GM20000 (cell line): ENCODE results near the gene TAS2R8.

Experiments
- DNase-seq: peaks from one replicate; pipeline ENCODE4 v3.0.0; 2012; ENCODE audit warnings: low spot score
- CTCF ChIP-seq: IDR thresholded peaks from 2 replicates; pipeline ENCODE4 v1.5.1; 2012; ENCODE audit warnings: mild to moderate bottlenecking, control low read depth; ENCODE audit errors: extremely low read depth, missing control alignments

TAS2R8 gene, protein sequence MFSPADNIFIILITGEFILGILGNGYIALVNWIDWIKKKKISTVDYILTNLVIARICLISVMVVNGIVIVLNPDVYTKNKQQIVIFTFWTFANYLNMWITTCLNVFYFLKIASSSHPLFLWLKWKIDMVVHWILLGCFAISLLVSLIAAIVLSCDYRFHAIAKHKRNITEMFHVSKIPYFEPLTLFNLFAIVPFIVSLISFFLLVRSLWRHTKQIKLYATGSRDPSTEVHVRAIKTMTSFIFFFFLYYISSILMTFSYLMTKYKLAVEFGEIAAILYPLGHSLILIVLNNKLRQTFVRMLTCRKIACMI

GRCh38 chr12:10807186-10807585, at the start of gene TAS2R8:
TAS2R8 (minus strand) TSS chr12:10807286; CDS start chr12:10806980, 306 bp downstream.
- no peak for TF ChIP-seq CTCF
- DNase-seq = no peak

- no peak for TF ChIP-seq CTCF
Observed at GRCh38 chr12:10855807-10856206, 48.7 kb upstream of the TAS2R8 start.

GRCh38 chr12:10853776-10854175, 46.7 kb upstream of the TAS2R8 start:
- no peak for DNase-seq
- TF ChIP-seq CTCF = no peak

More at GRCh38 chr12:10855807-10856206, 48.7 kb upstream of the TAS2R8 start:
- DNase-seq = no peak

- no peak for DNase-seq
- no peak for TF ChIP-seq CTCF
Observed at GRCh38 chr12:10851243-10851858, 44.3 kb upstream of the TAS2R8 start.

GRCh38 chr12:10849425-10849878, 42.4 kb upstream of the TAS2R8 start, which contains the start of gene PRR4:
PRR4 (minus strand) TSS chr12:10849475; CDS start chr12:10849437, 38 bp downstream.
- no peak for DNase-seq
- TF ChIP-seq CTCF = no peak

GRCh38 chr12:10847744-10848143, 40.7 kb upstream of the TAS2R8 start:
- no peak for TF ChIP-seq CTCF

DNA sequence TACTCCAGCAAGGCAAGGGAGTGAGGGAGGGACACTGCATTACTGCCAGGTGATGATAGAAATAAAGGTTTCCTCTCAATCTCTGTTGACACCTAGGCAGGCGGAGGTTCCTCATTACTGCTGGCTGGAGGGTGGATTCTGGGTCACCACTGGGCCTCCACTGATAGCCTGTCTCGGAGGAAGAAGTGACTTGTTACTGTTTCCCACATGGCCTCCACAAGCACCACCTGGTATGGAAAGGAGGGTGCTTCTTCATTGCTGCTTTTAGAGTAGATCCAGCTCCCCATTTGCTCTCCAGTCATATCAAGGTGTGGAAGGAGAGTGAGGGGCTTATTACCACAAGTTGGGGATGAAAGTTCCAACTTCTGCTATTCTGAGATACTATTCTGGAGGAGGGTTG, 35.8 kb upstream of the TAS2R8 start:
- TF ChIP-seq CTCF = no peak

More at GRCh38 chr12:10847744-10848143, 40.7 kb upstream of the TAS2R8 start:
- no peak for DNase-seq

More for the DNA sequence above, 35.8 kb upstream of the TAS2R8 start:
- no peak for DNase-seq
